GM10248 (cell line): Measurements from ENCODE around the gene AGPAT3.

Experiments used
- CTCF ChIA-PET: fragments of 300-600 bp; sonication (Branson Sonifier 250); formaldehyde crosslinking; extraction: SDS; loops from one replicate; lab custom pipeline; 2021; ENCODE audit warnings: antibody characterized with exemption; lab: Yijun Ruan, JAX
- POLR2A ChIA-PET: fragments of 350-650 bp; sonication (Branson Sonifier 250); formaldehyde crosslinking; extraction: SDS; loops from one replicate; lab custom pipeline; 2020; ENCODE audit warnings: antibody characterized with exemption; lab: Yijun Ruan, JAX
- DNase-seq: peaks from one replicate; pipeline ENCODE4 v3.0.0; 2012; ENCODE audit errors: extremely low spot score
- CTCF ChIP-seq: IDR thresholded peaks from 2 replicates; pipeline ENCODE4 v1.5.1; 2012; ENCODE audit warnings: mild to moderate bottlenecking, low read depth; ENCODE audit errors: extremely low read depth, missing control alignments, control extremely low read depth

AGPAT3 gene

GRCh38 chr21:43948740-43949498, 83.9 kb downstream of the AGPAT3 start:
- POLR2A ChIA-PET: no interaction called here
- DNase-seq: no peak
- CTCF ChIA-PET: interaction anchor here (1.0 to 1.8 kb wide), 5 partner anchors 8 to 138 kb away, joined by 3 to 5 read pairs (median 5); no protein-coding TSS in a partner anchor
- no peak for TF ChIP-seq CTCF

GRCh38 chr21:43949499-43950208, 84.6 kb downstream of the AGPAT3 start:
- TF ChIP-seq CTCF: no peak
- ChIA-PET POLR2A (no interaction called here), CTCF (interaction anchor here (1.0 to 1.8 kb wide), 5 partner anchors 9 to 139 kb away, joined by 3 to 5 read pairs (median 5); no protein-coding TSS in a partner anchor)
- DNase-seq: no peak

GRCh38 chr21:43950481-43950880, 85.5 kb downstream of the AGPAT3 start:
- CTCF ChIA-PET: interaction anchor here (1.1 to 1.8 kb wide), 3 partner anchors 10 to 25 kb away, joined by 3 to 5 read pairs (median 3); no protein-coding TSS in a partner anchor

GRCh38 chr21:43950936-43951335, 85.9 kb downstream of the AGPAT3 start:
- no peak for DNase-seq
- ChIA-PET CTCF (interaction anchor here (0.9 to 1.2 kb wide), 3 partner anchors 10 to 24 kb away, joined by 3 read pairs; no protein-coding TSS in a partner anchor), POLR2A (no interaction called here)
- TF ChIP-seq CTCF: no peak

More at GRCh38 chr21:43950481-43950880, 85.5 kb downstream of the AGPAT3 start:
- POLR2A ChIA-PET: no interaction called here
- no peak for DNase-seq
- TF ChIP-seq CTCF: no peak

GRCh38 chr21:43951911-43952703, 87.1 kb downstream of the AGPAT3 start:
- no peak for TF ChIP-seq CTCF
- DNase-seq: no peak
- CTCF ChIA-PET: interaction anchor here (0.9 kb wide), 1 partner anchor 11 kb away, joined by 3 read pairs; no protein-coding TSS in a partner anchor
- POLR2A ChIA-PET: no interaction called here

GRCh38 chr21:43953021-43953420, 88.0 kb downstream of the AGPAT3 start:
- DNase-seq: no peak
- POLR2A ChIA-PET: no interaction called here
- CTCF ChIA-PET: interaction anchor here (2.1 to 4.5 kb wide), 2 partner anchors 14 to 22 kb away, joined by 5 to 30 read pairs; no protein-coding TSS in a partner anchor
- no peak for TF ChIP-seq CTCF
